Measurements from ENCODE around the gene IER5. TPM values are rescaled to one million over a fixed set of nuclear protein-coding genes. Genes with fewer than 3 reads are reported as not detected.

IER5 gene
- total and polyA plus RNA-seq, 2 donors (not counting 1 experiment from before 2014, with no cell fraction given): 98.1 to 166 TPM

- no peak overlapping the region for H3K4me3 Mint-ChIP-seq
Observed at GRCh38 chr1:181084606-181084969, 3.9 kb upstream of the IER5 start.

More at GRCh38 chr1:181084606-181084969, 3.9 kb upstream of the IER5 start:
- 30% methylated on average over 2 of the region's 4 CpGs for WGBS (ENCODE audit: insufficient coverage)
- H3K9me3 ChIP-seq (ENCODE audit: control extremely low read depth in 1 of 3, control insufficient read depth in 2 of 3, insufficient read depth in 1 of 3, low read length in 2 of 3): no peaks in the 10 kb centered on the region
- peaks cover 21 to 26% of the 10 kb centered on the region in 2 donors for H3K4me1 ChIP-seq (ENCODE audit: control insufficient read depth in 2 of 2, insufficient read depth in 2 of 2, low read length in 2 of 2)
- H3K27ac ChIP-seq (ENCODE audit: low read length in 2 of 2): no peak overlapping the region
- POLR2A ChIA-PET: interaction anchor here (0.7 to 1.1 kb wide), 4 partner anchors 21 to 58 kb away, joined by 3 to 11 read pairs (median 3); no protein-coding TSS in a partner anchor
- no peak overlapping the region for H2AFZ ChIP-seq (ENCODE audit: insufficient read depth, low read depth, low read length, poor library complexity, severe bottlenecking)
- Mint-ChIP-seq H3K27me3 (no peaks in the 10 kb centered on the region), H3K4me1 (peaks cover 24% of the 10 kb centered on the region), H3K27ac (no peak overlapping the region), H3K9me3 (ENCODE audit: insufficient read depth) (no peaks in the 10 kb centered on the region)
- TF ChIP-seq CTCF (IDR thresholded peaks at IDR 0.05) (peak; percentile 8), EZH2 (IDR thresholded peaks at IDR 0.05; ENCODE audit: borderline replicate concordance, insufficient read depth, low read depth, low read length, poor library complexity, severe bottlenecking) (no peak)
- H4K20me1 ChIP-seq (ENCODE audit: control insufficient read depth, insufficient read depth, low read length, poor library complexity, severe bottlenecking): peaks cover 2% of the 10 kb centered on the region
- CTCF ChIA-PET: interaction anchor here (0.8 to 11.8 kb wide), 20 partner anchors 12 to 569 kb away, joined by 3 to 672 read pairs (median 4); partner anchors contain the start of gene STX6
- H3K4me3 ChIP-seq (ENCODE audit: control extremely low read depth in 1 of 5, extremely low read depth in 1 of 5, insufficient read depth in 1 of 5, low read depth in 2 of 5, low read length in 4 of 5): no peak overlapping the region
- H3K9ac ChIP-seq (ENCODE audit: low read length): no peak overlapping the region
- no peaks in the 10 kb centered on the region for H3K27me3 ChIP-seq (replicated peaks in 1 of 4; ENCODE audit: control extremely low read depth in 1 of 4, control insufficient read depth in 3 of 4, insufficient read depth in 4 of 4, low read length in 3 of 4)
- H3K79me2 ChIP-seq (ENCODE audit: control insufficient read depth, insufficient read depth, low read length): peaks cover 29% of the 10 kb centered on the region
- no peaks in the 10 kb centered on the region for H3K36me3 ChIP-seq (replicated peaks in 1 of 2; ENCODE audit: control extremely low read depth in 1 of 2, control insufficient read depth in 1 of 2, extremely low read depth in 1 of 2, insufficient read depth in 2 of 2, low read length in 1 of 2)
- DNase-seq: no peak
- H3K4me2 ChIP-seq (replicated peaks; ENCODE audit: low read depth, low read length, poor library complexity, severe bottlenecking): peak overlapping the region; percentile 10
- intact Hi-C loops (cut with micrococcal nuclease): loop anchor here (1.0 to 5.0 kb wide), 6 partner anchors 46 to 567 kb away; no protein-coding TSS in a partner anchor
- ATAC-seq (ENCODE audit: low read depth): no peak
